ENCODE measurements around the gene SCAPER.
"Not testable (repeated sequence)": the region's sequence is repeated elsewhere in the genome, so short reads cannot be mapped to it uniquely, and the experiment has no call there.

The SCAPER gene

DNA sequence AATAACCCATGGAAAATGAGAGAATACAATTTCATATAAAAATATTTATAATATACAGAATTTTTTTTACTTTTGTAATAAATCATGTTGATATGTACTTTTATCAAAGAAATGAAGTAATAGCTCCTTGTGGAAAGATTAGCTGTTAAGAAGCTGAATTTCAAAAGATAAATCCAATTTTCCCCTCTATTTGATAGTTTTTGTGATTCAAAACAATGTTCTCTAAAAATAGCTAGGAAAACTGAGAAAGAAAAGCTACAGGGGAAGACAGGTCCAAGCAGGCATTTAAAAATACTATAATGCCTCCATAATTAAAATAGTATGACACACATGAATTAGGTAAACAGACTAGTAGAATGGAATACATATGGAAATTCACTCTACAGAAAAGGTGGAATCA lies 44.9 kb downstream of the SCAPER start:
- TF ChIP-seq, protein P1, sequence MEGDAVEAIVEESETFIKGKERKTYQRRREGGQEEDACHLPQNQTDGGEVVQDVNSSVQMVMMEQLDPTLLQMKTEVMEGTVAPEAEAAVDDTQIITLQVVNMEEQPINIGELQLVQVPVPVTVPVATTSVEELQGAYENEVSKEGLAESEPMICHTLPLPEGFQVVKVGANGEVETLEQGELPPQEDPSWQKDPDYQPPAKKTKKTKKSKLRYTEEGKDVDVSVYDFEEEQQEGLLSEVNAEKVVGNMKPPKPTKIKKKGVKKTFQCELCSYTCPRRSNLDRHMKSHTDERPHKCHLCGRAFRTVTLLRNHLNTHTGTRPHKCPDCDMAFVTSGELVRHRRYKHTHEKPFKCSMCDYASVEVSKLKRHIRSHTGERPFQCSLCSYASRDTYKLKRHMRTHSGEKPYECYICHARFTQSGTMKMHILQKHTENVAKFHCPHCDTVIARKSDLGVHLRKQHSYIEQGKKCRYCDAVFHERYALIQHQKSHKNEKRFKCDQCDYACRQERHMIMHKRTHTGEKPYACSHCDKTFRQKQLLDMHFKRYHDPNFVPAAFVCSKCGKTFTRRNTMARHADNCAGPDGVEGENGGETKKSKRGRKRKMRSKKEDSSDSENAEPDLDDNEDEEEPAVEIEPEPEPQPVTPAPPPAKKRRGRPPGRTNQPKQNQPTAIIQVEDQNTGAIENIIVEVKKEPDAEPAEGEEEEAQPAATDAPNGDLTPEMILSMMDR (IDR thresholded peaks at IDR 0.05; ENCODE audit: control insufficient read depth, extremely low read depth, insufficient read depth) = no peak
- H3K4me3 ChIP-seq (ENCODE audit: low read depth, low read length) = no peak overlapping the region
- DNase-seq (ENCODE audit: low read depth) = no peak

DNA sequence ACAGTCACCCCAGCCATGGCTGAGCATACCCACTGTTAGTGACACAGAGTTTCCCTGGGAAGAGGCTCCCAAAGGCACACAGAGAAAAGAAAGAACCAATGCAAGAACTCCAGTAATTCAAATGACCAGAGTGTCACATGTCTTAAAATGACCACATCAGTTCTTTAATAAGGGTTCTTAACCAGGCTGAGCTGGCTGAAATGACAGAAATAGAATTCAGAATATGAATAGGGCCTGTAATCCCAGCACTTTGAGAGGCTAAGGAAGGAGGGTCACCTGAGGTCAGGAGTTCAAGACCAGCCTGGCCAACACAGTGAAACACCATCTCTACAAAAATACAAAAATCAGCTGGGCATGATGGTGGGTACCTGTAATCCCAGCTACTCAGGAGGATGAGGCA lies 54.8 kb downstream of the SCAPER start:
- not testable (repeated sequence) for DNase-seq (ENCODE audit: low read depth); H3K4me3 ChIP-seq (ENCODE audit: low read depth, low read length)

DNA sequence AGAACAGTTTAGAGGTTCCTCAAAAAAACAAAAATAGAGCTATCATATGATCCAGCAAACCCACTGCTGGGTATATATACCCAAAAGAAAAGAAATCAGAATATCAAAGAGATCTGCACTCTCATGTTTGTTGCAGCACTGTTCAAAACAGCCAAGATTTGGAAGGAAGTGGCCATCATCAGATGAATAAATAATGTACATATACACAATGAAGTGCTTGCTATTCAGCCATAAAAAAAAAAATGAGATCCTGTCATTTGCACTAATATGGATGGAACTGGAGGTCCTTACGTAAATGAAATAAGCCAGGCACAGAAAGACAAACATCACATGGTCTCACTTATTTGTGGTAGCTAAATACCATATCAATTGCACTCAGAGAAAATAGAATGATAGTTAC lies 58.4 kb downstream of the SCAPER start:
- TF ChIP-seq, protein P1 (IDR thresholded peaks at IDR 0.05; ENCODE audit: control insufficient read depth, extremely low read depth, insufficient read depth) = no peak
- H3K4me3 ChIP-seq (ENCODE audit: low read depth, low read length) = no peak overlapping the region
- no peak for DNase-seq (ENCODE audit: low read depth)

DNA sequence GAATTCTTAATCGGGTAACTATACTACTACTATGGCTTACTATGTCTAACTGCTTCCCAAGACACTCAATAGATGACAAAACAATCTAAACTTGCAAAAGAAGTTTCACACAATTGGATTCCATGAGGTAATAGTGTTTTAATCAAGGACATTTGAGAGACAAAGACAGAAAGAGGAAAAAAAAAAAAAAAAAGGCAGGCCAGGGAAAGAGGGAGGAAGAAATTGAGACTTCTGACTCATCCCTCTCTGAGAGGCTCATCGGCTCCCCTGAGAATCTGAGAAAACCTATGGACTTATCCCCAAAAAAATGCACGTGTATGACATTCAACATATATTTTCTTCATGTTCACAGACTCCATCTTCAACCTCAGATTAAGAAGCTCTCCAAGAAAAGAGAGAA lies 61.0 kb downstream of the SCAPER start:
- no peak overlapping the region for H3K4me3 ChIP-seq (ENCODE audit: low read depth, low read length)
- no peak for DNase-seq (ENCODE audit: low read depth)
- TF ChIP-seq, protein P1 (IDR thresholded peaks at IDR 0.05; ENCODE audit: control insufficient read depth, extremely low read depth, insufficient read depth) = no peak

DNA sequence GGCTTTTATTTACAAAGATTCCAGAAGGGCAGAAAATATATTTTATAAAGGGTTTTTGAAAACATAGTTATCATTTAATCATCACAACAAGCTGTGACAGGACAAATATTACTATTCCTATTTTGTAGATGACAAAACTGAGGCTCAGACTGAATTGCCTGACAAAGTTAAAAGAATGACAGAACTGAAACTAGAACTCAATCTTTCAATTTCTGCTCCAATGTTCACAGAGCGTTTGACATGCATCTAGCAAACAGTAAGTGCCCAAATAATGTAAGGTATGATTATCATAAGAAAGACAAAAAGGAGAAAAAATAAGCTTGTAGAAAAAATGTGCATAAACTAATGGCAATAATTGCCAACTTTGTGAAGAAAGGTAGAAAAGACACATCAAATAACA lies 61.9 kb downstream of the SCAPER start:
- no peak overlapping the region for H3K4me3 ChIP-seq (ENCODE audit: low read depth, low read length)
- DNase-seq (ENCODE audit: low read depth) = no peak
- TF ChIP-seq, protein P1 (IDR thresholded peaks at IDR 0.05; ENCODE audit: control insufficient read depth, extremely low read depth, insufficient read depth) = no peak

DNA sequence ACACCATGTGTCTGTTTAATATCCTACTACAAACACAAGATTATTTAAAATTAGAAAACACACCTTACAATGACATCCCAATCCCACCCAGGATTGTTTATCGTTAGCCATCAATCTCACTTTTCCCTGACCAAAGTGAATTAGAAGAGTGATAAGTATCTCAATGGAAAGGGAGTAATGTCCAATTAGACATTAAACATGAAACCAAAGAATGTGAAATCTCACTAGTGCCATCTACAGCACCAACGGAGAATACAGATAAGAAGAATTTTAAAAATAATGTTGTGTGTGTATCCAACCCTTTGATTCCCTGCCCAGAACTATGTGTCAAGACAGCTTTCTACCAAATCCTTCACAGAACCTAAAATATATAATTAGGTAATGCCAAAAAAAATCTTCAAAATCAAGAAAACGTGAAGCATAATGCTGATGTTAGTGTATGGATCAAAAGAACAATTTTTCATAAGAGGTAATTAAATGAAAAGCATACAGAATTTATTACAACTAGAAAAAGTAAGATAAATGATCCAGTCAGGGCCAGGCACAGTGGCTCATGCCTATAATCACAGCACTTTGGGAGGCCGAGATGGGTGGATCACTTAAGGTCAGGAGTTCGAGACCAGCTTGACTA lies 64.2 kb downstream of the SCAPER start:
- peak; percentile 33 for DNase-seq (ENCODE audit: low read depth)
- TF ChIP-seq, protein P1 (IDR thresholded peaks at IDR 0.05; ENCODE audit: control insufficient read depth, extremely low read depth, insufficient read depth) = peak; percentile 70
- H3K4me3 ChIP-seq (ENCODE audit: low read depth, low read length) = no peak overlapping the region

DNA sequence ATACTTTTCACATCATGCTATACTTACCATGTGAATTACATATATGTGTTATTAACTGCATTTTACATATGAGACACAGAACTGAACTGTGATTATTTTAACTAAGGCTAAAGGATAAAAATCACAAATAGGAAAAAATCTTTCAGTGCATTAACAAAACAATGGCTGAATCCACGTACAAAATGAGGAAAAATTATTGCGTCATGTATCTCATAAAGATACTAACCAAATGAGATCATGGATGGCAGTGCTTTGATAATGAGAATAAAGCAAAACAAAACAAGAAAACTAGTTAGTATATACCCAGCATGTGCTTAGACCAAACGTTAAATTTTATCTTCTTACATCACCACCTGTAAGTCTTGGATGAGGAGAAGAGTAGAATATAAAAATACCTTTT lies 66.0 kb downstream of the SCAPER start:
- no peak for DNase-seq (ENCODE audit: low read depth)
- H3K4me3 ChIP-seq (ENCODE audit: low read depth, low read length) = no peak overlapping the region
- TF ChIP-seq, protein P1 (IDR thresholded peaks at IDR 0.05; ENCODE audit: control insufficient read depth, extremely low read depth, insufficient read depth) = no peak
